T-helper 2 cell treated with Interferon-gamma antibody and Interleukin-4, amounts not matched to agents 5 μg/mL and 100 μg/mL, for 36 hours (primary cell): Measurements from ENCODE around the gene MYO1C.
"Not testable (repeated sequence)": the region's sequence is repeated elsewhere in the genome, so short reads cannot be mapped to it uniquely, and the experiment has no call there.

Source experiments
- DNase-seq: peaks from one replicate; pipeline ENCODE4 v3.0.0; 2021; ENCODE audit warnings: low spot score
- H3K27ac Mint-ChIP-seq: one replicate; pipeline ENCODE4 v1.8.0; 2021; ENCODE audit warnings: mild to moderate bottlenecking, mixed read lengths
- H3K27me3 Mint-ChIP-seq: one replicate; pipeline ENCODE4 v1.8.0; 2021; ENCODE audit warnings: low read depth, mixed read lengths
- H3K36me3 Mint-ChIP-seq: one replicate; pipeline ENCODE4 v1.8.0; 2021; ENCODE audit warnings: low read depth, mixed read lengths
- H3K4me1 Mint-ChIP-seq: one replicate; pipeline ENCODE4 v1.8.0; 2021; ENCODE audit warnings: low read depth, mixed read lengths
- H3K4me3 Mint-ChIP-seq: one replicate; pipeline ENCODE4 v1.8.0; 2022; ENCODE audit warnings: mild to moderate bottlenecking, moderate library complexity, mixed read lengths
- H3K9me3 Mint-ChIP-seq: one replicate; pipeline ENCODE4 v1.8.0; 2021; ENCODE audit warnings: mixed read lengths

Gene MYO1C

DNA sequence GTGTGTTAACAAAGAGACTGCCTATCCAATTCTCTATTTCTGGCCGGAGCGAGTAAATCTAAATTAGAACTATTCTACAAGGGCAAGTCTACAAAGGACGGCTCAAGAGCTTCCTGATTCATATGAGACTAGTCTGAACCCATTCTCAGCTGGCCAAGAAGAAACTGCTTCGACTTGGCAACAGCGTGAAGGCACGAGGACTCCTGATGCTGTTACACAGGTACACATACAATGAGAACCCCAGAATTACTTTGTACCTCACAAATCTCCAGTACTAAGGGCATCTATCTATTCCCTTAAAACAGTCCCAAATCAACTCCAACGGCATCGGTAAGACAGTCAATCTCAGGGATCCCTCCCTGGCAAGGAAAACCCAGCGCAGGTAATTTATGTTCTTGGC, 37.9 kb downstream of the MYO1C start:
- peaks cover 6% of the 10 kb centered on the region for H3K27me3 Mint-ChIP-seq
- H3K4me1 Mint-ChIP-seq, result peaks cover 25% of the 10 kb centered on the region
- H3K4me3 Mint-ChIP-seq, result peak overlapping the region; percentile 92
- H3K9me3 Mint-ChIP-seq, result no peaks in the 10 kb centered on the region
- no peak for DNase-seq
- peaks cover 15% of the 10 kb centered on the region for H3K36me3 Mint-ChIP-seq
- H3K27ac Mint-ChIP-seq, result peak overlapping the region; percentile 87

DNA sequence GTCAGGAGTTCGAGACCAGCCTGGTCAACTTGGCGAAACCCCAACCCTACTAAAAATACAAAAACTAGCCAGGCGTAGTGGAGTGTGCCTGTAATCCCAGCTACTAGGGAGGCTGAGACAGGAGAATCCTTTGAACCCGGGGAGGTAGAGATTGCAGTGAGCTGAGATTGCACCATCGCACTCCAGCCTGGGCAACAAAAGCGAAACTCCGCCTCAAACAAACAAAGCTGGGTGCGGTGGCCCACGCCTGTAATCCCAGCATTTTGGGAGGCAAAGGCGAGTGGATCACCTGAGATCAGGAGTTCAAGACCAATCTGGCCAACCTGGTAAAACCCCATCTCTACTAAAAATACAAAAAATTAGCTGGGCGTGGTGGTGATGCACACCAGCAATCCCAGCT, 38.8 kb downstream of the MYO1C start:
- peaks cover 22% of the 10 kb centered on the region for H3K36me3 Mint-ChIP-seq
- not testable (repeated sequence) for H3K27ac Mint-ChIP-seq, DNase-seq, H3K27me3 Mint-ChIP-seq, H3K9me3 Mint-ChIP-seq
- H3K4me3 Mint-ChIP-seq, result peak overlapping the region; percentile 60
- H3K4me1 Mint-ChIP-seq, result peaks cover 31% of the 10 kb centered on the region

DNA sequence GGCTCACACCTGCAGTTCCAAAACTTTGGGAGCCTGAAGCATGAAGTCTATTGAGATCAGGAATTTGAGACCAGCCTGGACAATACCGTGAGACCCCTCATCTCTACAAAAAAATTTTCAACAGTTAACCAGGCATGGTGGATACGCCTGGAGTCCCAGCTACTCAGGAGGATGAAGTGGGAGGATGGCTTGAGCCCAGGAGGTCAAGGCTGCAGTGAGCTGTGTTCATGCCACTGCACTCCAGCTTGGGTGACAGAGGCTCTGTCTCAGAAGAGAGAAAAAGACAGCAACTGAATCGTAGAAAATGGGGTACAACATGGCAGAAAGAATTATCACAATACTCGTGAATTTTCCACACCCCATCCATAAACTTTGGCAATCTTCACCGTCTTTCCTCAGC, 39.6 kb downstream of the MYO1C start:
- H3K9me3 Mint-ChIP-seq, result no peaks in the 10 kb centered on the region
- peaks cover 32% of the 10 kb centered on the region for H3K4me1 Mint-ChIP-seq
- H3K36me3 Mint-ChIP-seq, result peaks cover 24% of the 10 kb centered on the region
- no peak for DNase-seq
- no peak overlapping the region for H3K27ac Mint-ChIP-seq
- peaks cover 6% of the 10 kb centered on the region for H3K27me3 Mint-ChIP-seq
- no peak overlapping the region for H3K4me3 Mint-ChIP-seq

DNA sequence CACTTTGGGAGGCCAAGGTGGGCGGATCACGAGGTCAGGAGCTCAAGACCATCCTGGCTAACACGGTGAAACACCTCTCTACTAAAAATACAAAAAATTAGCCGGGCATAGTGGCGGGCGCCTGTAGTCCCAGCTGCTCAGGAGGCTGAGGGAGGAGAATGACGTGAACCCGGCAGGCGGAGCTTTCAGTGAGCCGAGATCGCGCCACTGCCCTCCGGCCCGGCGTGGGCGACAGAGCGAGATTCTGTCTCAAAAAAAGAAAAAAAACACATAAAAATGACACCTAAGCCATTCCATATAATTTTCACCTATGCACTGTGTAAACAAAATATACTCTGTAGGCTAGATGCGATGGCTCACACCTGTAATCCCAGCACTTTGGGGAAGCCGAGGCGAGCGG, 42.2 kb downstream of the MYO1C start:
- H3K9me3 Mint-ChIP-seq, H3K27ac Mint-ChIP-seq, DNase-seq, H3K4me3 Mint-ChIP-seq, H3K27me3 Mint-ChIP-seq: not testable (repeated sequence)
- Mint-ChIP-seq H3K4me1 (peaks cover 33% of the 10 kb centered on the region), H3K36me3 (peaks cover 28% of the 10 kb centered on the region)

DNA sequence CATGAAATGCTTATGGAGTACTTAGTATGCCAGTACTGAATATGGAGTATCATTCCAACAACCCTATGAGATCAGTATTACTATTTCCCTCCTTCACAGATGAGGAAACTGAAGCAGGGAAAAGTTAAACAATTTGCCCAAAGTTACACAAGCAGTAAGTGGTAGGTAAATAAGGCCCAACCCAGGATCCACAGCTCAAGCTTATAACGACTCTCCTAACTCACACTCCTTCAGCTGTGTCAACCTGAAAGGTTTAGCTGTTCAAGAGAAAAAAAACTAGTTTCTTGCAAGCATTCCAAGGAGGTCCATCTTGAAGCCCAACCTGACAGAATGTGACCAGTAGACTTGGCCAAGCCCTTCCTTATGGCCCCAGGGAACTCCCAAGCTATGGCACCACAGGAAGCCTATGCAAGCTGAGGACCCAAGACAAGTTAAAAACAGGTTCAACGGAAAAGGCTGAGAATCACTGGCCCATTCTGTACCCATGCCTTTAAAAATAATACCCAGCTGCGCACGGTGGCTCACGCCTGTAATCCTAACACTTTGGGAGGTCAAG, 43.0 kb downstream of the MYO1C start:
- Mint-ChIP-seq H3K9me3 (no peaks in the 10 kb centered on the region), H3K4me3 (no peak overlapping the region), H3K36me3 (peaks cover 24% of the 10 kb centered on the region), H3K27me3 (no peaks in the 10 kb centered on the region), H3K4me1 (peaks cover 26% of the 10 kb centered on the region), H3K27ac (no peak overlapping the region)
- no peak for DNase-seq

DNA sequence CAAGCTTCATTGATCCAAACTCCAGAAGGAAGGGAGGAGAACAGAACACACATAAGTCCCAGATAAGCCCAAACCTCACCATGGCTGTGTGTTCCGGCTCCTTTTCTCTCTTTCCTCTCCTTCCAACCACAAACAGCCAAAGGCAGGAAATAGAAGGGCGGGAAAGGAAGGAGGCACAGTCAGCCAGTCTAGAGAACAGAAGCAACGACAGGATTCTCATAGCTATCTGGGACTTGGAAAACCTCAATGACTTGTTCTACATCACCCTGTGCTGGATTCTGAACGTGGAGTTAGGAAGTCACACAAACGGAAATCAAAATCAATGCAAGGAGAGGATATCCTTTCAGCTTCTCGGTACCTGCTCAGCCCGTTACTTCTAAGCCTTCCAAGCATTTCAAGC, 45.4 kb downstream of the MYO1C start:
- peak overlapping the region; percentile 31 for H3K27ac Mint-ChIP-seq
- DNase-seq, result no peak
- H3K4me3 Mint-ChIP-seq, result no peak overlapping the region
- peaks cover 17% of the 10 kb centered on the region for H3K36me3 Mint-ChIP-seq
- peaks cover 15% of the 10 kb centered on the region for H3K4me1 Mint-ChIP-seq
- no peaks in the 10 kb centered on the region for H3K9me3 Mint-ChIP-seq
- H3K27me3 Mint-ChIP-seq, result no peaks in the 10 kb centered on the region

DNA sequence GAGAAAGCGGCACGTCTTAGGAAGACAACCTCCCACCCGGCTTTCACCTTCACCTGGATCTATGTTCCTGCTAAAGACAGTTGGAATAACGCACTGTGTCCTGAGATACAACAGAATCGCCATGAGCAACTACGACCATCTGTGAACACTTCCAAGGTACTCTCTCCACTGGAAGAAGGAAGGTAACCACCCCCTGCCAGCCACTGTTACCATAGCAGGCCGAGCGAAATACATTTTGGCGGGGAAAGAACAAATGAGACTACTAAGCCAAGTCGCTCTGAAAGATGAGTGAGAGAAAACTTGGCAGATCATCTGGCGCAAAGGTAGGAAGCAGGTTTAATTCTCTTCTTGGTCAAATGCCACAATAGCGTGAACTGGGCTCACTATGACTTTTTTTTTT, 46.3 kb downstream of the MYO1C start:
- Mint-ChIP-seq H3K9me3 (no peaks in the 10 kb centered on the region), H3K27me3 (no peaks in the 10 kb centered on the region), H3K4me3 (no peak overlapping the region), H3K4me1 (peaks cover 12% of the 10 kb centered on the region), H3K36me3 (peaks cover 16% of the 10 kb centered on the region), H3K27ac (no peak overlapping the region)
- no peak for DNase-seq

DNA sequence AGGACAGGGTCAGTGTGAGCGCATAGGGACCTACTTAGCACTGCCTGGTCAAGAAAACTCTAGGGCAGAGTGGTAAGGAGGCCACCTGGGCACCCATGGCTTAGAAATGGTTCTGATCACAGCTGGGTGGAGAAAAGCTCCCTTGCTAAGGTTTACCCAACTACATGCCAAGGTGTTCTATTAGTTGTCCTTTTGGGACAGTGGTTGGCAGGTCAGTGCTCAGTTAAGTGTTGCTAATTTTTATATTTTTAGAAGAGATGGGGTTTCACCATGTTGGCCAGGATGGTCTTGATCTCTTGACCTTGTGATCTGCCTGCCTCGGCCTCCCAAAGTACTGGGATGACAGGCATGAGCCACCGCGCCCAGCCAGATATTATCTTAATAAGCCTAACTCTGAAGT, 46.8 kb downstream of the MYO1C start:
- not testable (repeated sequence) for H3K27ac Mint-ChIP-seq, H3K27me3 Mint-ChIP-seq, H3K9me3 Mint-ChIP-seq, DNase-seq, H3K4me3 Mint-ChIP-seq
- Mint-ChIP-seq H3K36me3 (peaks cover 16% of the 10 kb centered on the region), H3K4me1 (peaks cover 12% of the 10 kb centered on the region)

DNA sequence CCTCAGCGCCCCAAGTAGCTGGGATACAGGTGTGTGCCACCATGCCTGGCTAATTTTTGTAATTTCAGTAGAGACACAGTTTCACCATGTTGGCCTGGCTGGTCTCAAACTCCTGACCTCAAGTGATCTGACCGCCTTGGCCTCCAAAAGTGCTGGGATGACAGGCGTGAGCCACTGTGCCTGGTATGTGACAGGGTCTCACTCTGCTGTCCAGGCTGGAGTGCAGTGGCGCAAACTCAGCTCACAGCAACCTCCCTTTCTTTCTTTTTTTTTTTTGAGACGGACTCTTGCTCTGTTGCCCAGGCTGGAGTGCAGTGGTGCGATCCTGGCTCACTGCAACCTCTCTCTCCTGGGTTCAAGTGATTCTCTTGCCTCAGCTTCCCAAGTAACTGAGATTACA, 49.8 kb downstream of the MYO1C start:
- not testable (repeated sequence) for H3K4me3 Mint-ChIP-seq, H3K27me3 Mint-ChIP-seq, H3K9me3 Mint-ChIP-seq, H3K36me3 Mint-ChIP-seq, H3K27ac Mint-ChIP-seq, H3K4me1 Mint-ChIP-seq, DNase-seq

DNA sequence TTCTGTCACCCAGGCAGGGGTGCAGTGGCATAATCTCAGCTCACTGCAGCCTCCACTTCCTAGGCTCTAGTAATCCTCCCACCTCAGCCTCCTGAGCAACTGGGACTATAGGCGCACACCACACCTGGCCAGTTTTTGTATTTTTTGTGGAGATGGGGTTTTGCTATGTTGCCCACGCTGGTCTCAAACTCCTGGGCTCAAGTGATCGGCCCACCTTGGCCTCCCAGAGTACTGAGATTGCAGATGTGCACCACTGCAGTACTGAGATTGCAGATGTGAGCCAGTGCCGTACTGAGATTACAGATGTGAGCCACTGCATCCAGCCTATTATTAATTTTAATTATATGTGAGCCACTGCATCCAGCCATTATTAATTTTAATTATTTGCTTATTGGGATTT, 50.3 kb downstream of the MYO1C start:
- Mint-ChIP-seq H3K9me3 (no peaks in the 10 kb centered on the region), H3K4me1 (peaks cover 7% of the 10 kb centered on the region), H3K27ac (no peak overlapping the region), H3K27me3 (no peaks in the 10 kb centered on the region), H3K36me3 (peaks cover 5% of the 10 kb centered on the region), H3K4me3 (no peak overlapping the region)
- DNase-seq, result no peak

DNA sequence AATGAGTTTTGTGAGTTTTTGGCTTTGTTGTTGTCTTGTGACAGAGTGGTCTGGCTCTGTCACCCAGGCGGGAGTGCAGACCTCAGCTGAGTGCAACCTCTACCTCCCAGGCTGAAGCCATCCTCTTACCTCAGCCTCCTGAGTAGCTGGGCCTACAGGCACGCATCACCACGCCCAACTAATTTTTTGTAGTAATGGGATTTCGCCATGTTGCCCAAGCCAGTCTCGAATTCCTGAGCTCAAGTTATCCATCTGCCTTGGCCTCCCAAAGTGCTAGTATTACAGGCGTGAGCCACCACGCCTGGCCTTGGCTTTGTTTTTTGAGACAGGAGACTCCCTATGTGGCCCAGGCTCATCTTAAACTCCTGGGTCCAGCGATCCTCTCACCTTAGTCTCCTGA, 51.6 kb downstream of the MYO1C start:
- Mint-ChIP-seq H3K27me3 (no peaks in the 10 kb centered on the region), H3K9me3 (no peaks in the 10 kb centered on the region), H3K4me3 (no peak overlapping the region), H3K4me1 (peaks cover 5% of the 10 kb centered on the region), H3K36me3 (peaks cover 13% of the 10 kb centered on the region), H3K27ac (no peak overlapping the region)
- no peak for DNase-seq

DNA sequence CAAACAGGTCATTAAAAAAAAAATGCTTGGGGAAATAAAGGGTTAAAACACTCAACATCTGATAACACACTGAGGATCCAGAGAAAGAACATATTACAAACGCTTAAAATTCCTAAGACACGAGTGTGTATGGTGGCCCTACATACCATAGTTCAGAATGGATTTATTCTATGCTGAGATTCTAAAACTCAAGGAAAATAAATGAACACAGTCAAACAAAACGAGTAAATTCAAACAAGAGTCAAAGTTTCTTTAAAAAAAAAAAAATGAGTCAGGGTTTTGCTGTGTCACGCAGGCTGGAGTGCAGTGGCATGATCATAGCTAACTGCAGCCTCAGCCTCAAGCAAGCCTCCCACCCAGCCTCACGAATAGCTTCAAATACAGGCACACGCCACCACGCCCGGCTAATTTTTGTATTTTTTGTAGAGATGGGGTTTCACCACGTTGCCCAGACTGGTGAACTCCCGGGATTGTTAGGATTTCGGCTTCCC, 53.8 kb downstream of the MYO1C start:
- Mint-ChIP-seq H3K9me3 (no peaks in the 10 kb centered on the region), H3K4me1 (peaks cover 5% of the 10 kb centered on the region), H3K4me3 (no peak overlapping the region), H3K27ac (no peak overlapping the region), H3K27me3 (no peaks in the 10 kb centered on the region), H3K36me3 (peaks cover 20% of the 10 kb centered on the region)
- DNase-seq, result no peak

DNA sequence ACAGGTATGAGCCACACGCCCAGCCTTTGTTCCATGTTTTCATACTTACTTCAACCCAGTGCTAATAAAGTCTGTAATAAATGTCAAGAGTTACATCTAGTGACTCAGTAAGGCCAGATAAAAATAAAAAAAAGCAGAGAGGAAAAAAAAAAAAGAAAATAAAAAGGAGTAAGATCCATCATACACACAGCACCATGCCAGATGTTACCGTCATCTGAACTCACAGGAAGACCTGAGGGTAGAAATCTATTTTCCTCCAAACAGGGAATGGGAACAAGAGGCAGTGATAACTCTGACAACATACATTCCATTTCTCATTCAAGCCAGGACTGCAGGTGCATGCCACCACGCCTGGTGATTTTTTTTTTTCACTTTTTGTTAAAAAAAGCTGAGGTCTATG, 57.2 kb downstream of the MYO1C start:
- Mint-ChIP-seq H3K9me3 (no peaks in the 10 kb centered on the region), H3K4me1 (peaks cover 12% of the 10 kb centered on the region), H3K27me3 (no peaks in the 10 kb centered on the region), H3K4me3 (no peak overlapping the region), H3K27ac (no peak overlapping the region), H3K36me3 (peaks cover 34% of the 10 kb centered on the region)
- no peak for DNase-seq

DNA sequence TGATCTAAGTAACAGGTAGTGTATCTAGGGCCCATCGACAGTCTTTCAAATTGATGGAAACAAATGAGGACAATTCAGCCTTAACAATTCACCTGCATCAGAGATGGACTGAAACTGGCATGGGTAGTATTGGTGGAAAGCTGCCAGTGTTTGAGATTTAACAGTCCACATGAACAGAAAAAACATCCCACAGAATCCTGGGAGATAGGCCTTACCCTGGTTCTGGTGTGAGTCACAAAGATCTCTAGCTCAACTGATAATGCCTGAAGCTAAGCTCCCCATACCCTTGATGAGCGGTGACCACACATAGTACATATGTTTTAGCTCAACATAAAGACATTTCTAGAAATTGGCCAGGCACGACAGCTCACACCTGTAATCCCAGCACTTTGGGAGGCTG, 58.3 kb downstream of the MYO1C start:
- Mint-ChIP-seq H3K4me3 (no peak overlapping the region), H3K27me3 (no peaks in the 10 kb centered on the region), H3K27ac (no peak overlapping the region), H3K4me1 (peaks cover 12% of the 10 kb centered on the region), H3K9me3 (no peaks in the 10 kb centered on the region), H3K36me3 (peaks cover 37% of the 10 kb centered on the region)
- DNase-seq, result no peak

DNA sequence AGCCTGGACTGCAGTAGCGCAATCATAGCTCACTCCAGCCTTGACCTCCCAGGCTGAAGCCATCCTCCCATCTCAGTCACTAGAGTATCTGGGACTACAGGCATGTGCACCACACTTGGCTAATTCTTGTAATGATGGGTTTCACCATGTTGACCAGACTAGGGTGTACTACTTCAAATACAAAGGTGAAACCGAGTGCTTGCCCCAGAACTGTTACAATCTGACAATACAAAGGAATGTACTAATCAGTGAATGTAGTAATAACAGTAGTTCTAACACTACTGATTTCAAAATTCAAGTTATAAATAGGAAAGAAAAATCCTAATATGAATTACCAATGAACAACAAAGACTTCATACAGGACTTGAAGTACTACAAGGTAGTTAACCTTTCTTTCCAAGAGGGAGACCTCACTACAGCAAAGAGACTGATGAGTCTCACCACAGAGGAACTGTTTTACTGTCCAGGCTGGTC, 60.8 kb downstream of the MYO1C start:
- Mint-ChIP-seq H3K36me3 (peaks cover 36% of the 10 kb centered on the region), H3K9me3 (no peaks in the 10 kb centered on the region), H3K4me3 (no peak overlapping the region), H3K27me3 (no peaks in the 10 kb centered on the region), H3K27ac (no peak overlapping the region), H3K4me1 (peaks cover 9% of the 10 kb centered on the region)
- no peak for DNase-seq
